ENCODE data around the gene RXRB.

RXRB gene

GRCh38 chr6:33213166-33213988 is 12.9 kb upstream of the RXRB start:
- FAIRE-seq (peak; percentile 26), DNase-seq (ENCODE audit: insufficient read length, low spot score) (no peak)
- TF ChIP-seq SPI1 (IDR thresholded peaks at IDR 0.05; ENCODE audit: low read depth, low read length) (peak; percentile 59), POLR2A (IDR thresholded peaks at IDR 0.05; ENCODE audit: low read depth, low read length) (peak; percentile 11; the same call in 1 of the 2 replicates), PAX5 (IDR thresholded peaks at IDR 0.05; ENCODE audit: insufficient read depth, low read length, severe bottlenecking) (no peak), POU2F2 (IDR thresholded peaks at IDR 0.05; ENCODE audit: low read depth, low read length) (no peak), POLR2AphosphoS5 (IDR thresholded peaks at IDR 0.05; ENCODE audit: low read depth, low read length) (no peak)

GRCh38 chr6:33212857-33213165 is 12.3 kb upstream of the RXRB start:
- FAIRE-seq (no peak), DNase-seq (ENCODE audit: insufficient read length, low spot score) (no peak)
- TF ChIP-seq POLR2A (IDR thresholded peaks at IDR 0.05; ENCODE audit: low read depth, low read length) (peak; percentile 63; the same call in 1 of the 2 replicates), PAX5 (IDR thresholded peaks at IDR 0.05; ENCODE audit: insufficient read depth, low read length, severe bottlenecking) (no peak), TAF1 (IDR thresholded peaks at IDR 0.05; ENCODE audit: low read depth, low read length) (no peak), POLR2AphosphoS5 (IDR thresholded peaks at IDR 0.05; ENCODE audit: low read depth, low read length) (peak; percentile 50; the same call in 1 of the 2 replicates), POU2F2 (IDR thresholded peaks at IDR 0.05; ENCODE audit: low read depth, low read length) (no peak), SPI1 (IDR thresholded peaks at IDR 0.05; ENCODE audit: low read depth, low read length) (no peak)

- DNase-seq (ENCODE audit: insufficient read length, low spot score) (no peak), FAIRE-seq (no peak)
- TF ChIP-seq TAF1 (IDR thresholded peaks at IDR 0.05; ENCODE audit: low read depth, low read length) = no peak
- TF ChIP-seq SPI1 (IDR thresholded peaks at IDR 0.05; ENCODE audit: low read depth, low read length) = no peak
These were observed 11.4 kb upstream of the RXRB start for GRCh38 chr6:33211666-33212422.

- DNase-seq (ENCODE audit: insufficient read length, low spot score) (no peak), FAIRE-seq (no peak)
- TF ChIP-seq POU2F2 (IDR thresholded peaks at IDR 0.05; ENCODE audit: low read depth, low read length) = no peak
- TF ChIP-seq SPI1 (IDR thresholded peaks at IDR 0.05; ENCODE audit: low read depth, low read length) = no peak
- TF ChIP-seq POLR2AphosphoS5 (IDR thresholded peaks at IDR 0.05; ENCODE audit: low read depth, low read length) = no peak
These were observed 10.7 kb upstream of the RXRB start for GRCh38 chr6:33211136-33211535.

DNA sequence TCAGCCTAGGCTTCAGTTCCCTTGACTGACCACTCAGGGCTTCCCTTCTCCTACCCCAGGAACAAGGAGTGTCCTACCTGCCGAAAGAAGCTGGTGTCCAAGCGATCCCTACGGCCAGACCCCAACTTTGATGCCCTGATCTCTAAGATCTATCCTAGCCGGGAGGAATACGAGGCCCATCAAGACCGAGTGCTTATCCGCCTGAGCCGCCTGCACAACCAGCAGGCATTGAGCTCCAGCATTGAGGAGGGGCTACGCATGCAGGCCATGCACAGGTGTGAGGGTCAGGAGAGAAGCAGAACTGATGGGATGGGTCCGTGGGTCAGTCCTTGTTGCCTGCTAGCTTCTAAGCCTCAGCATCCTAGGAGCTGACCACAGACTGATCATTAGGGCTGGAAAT is 9.4 kb upstream of the RXRB start:
- DNase-seq (ENCODE audit: insufficient read length, low spot score) (no peak), FAIRE-seq (no peak)
- TF ChIP-seq POLR2A (IDR thresholded peaks at IDR 0.05; ENCODE audit: low read depth, low read length) = no peak
- TF ChIP-seq POLR2AphosphoS5 (IDR thresholded peaks at IDR 0.05; ENCODE audit: low read depth, low read length) = no peak
- no peak for TF ChIP-seq POU2F2 (IDR thresholded peaks at IDR 0.05; ENCODE audit: low read depth, low read length)
- no peak for TF ChIP-seq TAF1 (IDR thresholded peaks at IDR 0.05; ENCODE audit: low read depth, low read length)
- TF ChIP-seq SPI1 (IDR thresholded peaks at IDR 0.05; ENCODE audit: low read depth, low read length) = no peak
- TF ChIP-seq PAX5 (IDR thresholded peaks at IDR 0.05; ENCODE audit: insufficient read depth, low read length, severe bottlenecking) = no peak

GRCh38 chr6:33208091-33208967 is 7.9 kb upstream of the RXRB start, which contains the start of gene RING1:
Gene RING1, plus strand, starts transcription at chr6:33208500. Its CDS starts 323 bp downstream, at chr6:33208823.
- FAIRE-seq (peak; percentile 95), DNase-seq (ENCODE audit: insufficient read length, low spot score) (peak; percentile 95)
- TF ChIP-seq POU2F2 (IDR thresholded peaks at IDR 0.05; ENCODE audit: low read depth, low read length) (0 out of 2 replicates have a peak, but pooled peaks have one; percentile 57), TAF1 (IDR thresholded peaks at IDR 0.05; ENCODE audit: low read depth, low read length) (peak; percentile 70; the same call in 1 of the 2 replicates), SPI1 (IDR thresholded peaks at IDR 0.05; ENCODE audit: low read depth, low read length) (no peak), POLR2AphosphoS5 (IDR thresholded peaks at IDR 0.05; ENCODE audit: low read depth, low read length) (peak; percentile 84), POLR2A (IDR thresholded peaks at IDR 0.05; ENCODE audit: low read depth, low read length) (peak; percentile 89)

GRCh38 chr6:33207552-33208090 is 7.2 kb upstream of the RXRB start:
- TF ChIP-seq POLR2AphosphoS5 (IDR thresholded peaks at IDR 0.05; ENCODE audit: low read depth, low read length) (no peak), SPI1 (IDR thresholded peaks at IDR 0.05; ENCODE audit: low read depth, low read length) (no peak), POU2F2 (IDR thresholded peaks at IDR 0.05; ENCODE audit: low read depth, low read length) (no peak), TAF1 (IDR thresholded peaks at IDR 0.05; ENCODE audit: low read depth, low read length) (no peak), POLR2A (IDR thresholded peaks at IDR 0.05; ENCODE audit: low read depth, low read length) (no peak), PAX5 (IDR thresholded peaks at IDR 0.05; ENCODE audit: insufficient read depth, low read length, severe bottlenecking) (no peak)
- FAIRE-seq (no peak), DNase-seq (ENCODE audit: insufficient read length, low spot score) (no peak)

- FAIRE-seq = no peak
- TF ChIP-seq POLR2AphosphoS5 (IDR thresholded peaks at IDR 0.05; ENCODE audit: low read depth, low read length) (no peak), POLR2A (IDR thresholded peaks at IDR 0.05; ENCODE audit: low read depth, low read length) (no peak), SPI1 (IDR thresholded peaks at IDR 0.05; ENCODE audit: low read depth, low read length) (no peak), PAX5 (IDR thresholded peaks at IDR 0.05; ENCODE audit: insufficient read depth, low read length, severe bottlenecking) (no peak), TAF1 (IDR thresholded peaks at IDR 0.05; ENCODE audit: low read depth, low read length) (no peak), POU2F2 (IDR thresholded peaks at IDR 0.05; ENCODE audit: low read depth, low read length) (no peak)
- DNase-seq (ENCODE audit: insufficient read length, low spot score) = no peak
These were observed 6.5 kb upstream of the RXRB start for GRCh38 chr6:33206864-33207551.
